HG03565 (cell line): ENCODE results near the gene TWSG1.

Source experiments
- ATAC-seq: cut with Tn5 transposase; IDR thresholded peaks from one replicate; pipeline ENCODE4 v1.9.1; 2021; ENCODE audit warnings: mild to moderate bottlenecking, moderate library complexity; ENCODE audit not compliant: unreplicated experiment

Gene TWSG1

DNA sequence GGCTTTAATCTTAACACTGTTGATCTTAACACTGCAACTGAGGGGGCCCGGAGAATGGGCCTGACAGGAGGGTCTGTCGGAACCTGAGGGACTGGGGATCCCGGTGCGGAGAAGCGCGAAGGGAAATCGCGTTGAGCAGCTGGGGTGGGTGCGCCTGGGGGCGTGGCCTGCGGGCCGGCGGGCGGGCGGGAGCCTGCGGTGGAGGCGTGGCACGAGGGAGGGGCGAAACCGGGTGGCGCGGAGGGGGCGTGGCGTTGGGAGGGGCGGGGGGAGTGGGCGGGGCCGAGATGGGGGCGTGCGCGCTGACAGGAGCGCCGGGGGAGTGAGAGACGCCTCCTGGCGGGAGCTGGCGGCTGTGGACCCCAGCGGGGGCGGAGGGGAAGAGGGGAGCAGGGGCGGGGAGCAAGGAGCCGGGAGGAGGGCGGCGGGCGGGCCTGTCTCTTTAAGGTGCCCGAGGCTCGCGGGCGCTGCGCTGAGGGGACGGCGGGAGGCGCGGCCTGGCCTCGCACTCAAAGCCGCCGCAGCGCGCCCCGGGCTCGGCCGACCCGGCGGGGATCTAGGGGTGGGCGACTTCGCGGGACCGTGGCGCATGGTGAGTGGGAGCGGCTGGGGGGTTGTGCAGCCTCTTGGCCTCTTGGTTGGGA, at the start of gene TWSG1:
Gene TWSG1, plus strand, starts transcription at position 445 of the 644 bp plus-strand sequence. CDS start 2,457 bp downstream, outside the sequence.
- ATAC-seq = peak; percentile 57

DNA sequence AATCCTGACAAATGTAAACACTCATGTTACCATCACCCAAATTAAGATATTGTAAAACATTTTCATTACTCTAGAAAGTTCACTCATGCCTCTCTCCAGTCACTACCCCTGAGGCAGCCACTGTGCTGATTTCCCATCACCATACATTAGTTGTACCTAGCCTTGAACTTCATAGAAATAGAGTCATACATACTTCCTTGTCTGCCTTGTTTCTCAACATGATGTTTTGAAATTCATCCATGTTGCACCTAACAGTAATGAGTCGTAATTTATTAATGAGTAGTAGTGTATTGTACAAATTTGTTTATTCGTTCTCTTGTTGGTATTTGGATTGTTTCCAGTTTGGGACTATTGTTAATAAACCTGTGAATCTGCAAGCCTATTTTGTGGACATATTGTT, 49.0 kb upstream of the TWSG1 start:
- no peak for ATAC-seq

DNA sequence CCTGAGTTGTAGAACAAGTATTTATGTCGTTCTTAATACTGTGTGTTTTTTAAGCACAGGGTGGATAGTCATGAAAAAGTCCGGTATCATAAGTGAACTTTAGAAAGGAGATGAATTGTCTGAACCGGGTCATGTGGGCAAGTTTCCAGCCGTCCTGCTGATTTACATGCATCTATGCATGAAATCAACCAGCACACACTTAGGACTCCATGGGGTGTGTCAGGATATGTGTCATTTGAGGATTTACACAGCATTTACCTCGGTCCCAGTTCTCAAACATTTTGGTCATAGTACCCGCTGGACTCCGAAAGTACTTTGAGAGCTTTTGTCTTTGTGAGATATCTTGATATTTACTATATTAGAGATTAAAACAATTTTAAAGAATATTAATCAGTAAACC, 47.5 kb upstream of the TWSG1 start:
- ATAC-seq = no peak

DNA sequence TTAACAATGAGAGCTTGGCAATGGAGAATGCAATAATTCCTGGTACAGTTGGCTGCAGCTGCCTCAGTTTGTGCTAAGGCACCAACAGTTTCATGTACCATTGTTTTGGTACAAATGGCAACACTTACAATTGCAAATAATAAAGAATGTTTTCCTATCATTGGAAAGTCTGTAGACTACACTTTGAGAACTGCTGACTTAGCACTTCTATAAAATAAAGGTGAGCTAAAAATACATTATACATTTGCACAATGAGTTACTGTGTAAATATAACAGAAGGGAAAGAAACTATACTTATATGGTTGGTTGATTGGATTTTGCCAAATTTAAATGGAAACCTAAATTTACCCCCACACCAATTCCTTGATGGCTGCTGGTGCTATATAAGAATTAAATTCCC, 44.9 kb upstream of the TWSG1 start:
- ATAC-seq = no peak

DNA sequence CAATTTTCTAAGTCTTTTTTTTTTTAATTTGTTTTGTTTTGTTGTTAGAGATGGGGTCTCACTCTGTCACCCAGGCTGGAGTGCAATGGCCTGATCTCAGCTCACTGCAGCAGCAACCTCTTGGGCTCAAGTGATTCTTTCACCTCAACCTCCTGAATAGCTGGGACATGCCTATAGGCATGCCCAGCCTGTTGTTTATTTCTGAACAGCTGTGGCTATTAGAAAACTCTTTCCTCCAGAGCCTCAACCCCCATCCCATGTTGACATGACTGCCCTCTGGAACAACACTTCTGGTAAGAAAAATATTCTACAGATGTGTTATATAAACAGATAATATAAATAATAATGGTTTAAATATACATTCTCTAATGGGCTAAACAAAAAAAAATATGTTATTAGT, 44.4 kb upstream of the TWSG1 start:
- ATAC-seq = no peak

DNA sequence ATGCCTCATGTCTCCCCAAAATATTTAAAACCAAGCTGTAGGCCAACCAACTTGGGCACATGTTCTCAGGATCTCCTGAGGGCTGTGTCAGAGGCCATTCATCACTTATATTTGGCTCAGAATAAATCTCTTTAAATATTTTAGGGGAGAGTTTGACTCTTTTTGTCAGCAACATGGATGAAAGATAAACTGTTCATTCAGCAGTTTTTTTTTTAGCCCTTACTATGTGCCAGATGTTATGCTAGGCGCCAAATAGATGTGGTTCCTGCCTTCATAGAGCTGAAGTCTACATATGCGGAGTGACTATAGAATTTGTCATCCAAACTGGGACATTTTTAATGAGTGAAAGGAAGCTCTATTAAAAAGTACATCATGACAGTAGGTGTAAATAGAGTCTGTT, 42.5 kb upstream of the TWSG1 start:
- no peak for ATAC-seq

DNA sequence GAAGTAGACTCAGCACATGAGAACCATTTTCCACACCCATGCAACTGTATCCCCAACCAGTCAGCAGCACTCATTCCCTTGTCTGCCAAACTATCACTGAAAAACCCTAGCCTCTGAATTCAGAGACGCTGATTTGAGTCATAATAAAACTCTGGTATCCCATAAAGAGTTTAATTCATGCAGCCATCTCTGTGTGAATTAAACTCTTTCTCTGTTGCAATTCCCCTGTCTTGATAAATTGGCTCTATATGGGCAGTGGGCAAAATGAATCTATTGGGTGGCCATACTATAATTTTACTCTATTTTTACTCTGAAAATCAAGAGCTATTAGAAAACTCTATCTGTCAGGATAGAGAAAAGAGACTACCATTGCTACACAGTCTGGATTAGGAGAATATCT, 40.6 kb upstream of the TWSG1 start:
- no peak for ATAC-seq

DNA sequence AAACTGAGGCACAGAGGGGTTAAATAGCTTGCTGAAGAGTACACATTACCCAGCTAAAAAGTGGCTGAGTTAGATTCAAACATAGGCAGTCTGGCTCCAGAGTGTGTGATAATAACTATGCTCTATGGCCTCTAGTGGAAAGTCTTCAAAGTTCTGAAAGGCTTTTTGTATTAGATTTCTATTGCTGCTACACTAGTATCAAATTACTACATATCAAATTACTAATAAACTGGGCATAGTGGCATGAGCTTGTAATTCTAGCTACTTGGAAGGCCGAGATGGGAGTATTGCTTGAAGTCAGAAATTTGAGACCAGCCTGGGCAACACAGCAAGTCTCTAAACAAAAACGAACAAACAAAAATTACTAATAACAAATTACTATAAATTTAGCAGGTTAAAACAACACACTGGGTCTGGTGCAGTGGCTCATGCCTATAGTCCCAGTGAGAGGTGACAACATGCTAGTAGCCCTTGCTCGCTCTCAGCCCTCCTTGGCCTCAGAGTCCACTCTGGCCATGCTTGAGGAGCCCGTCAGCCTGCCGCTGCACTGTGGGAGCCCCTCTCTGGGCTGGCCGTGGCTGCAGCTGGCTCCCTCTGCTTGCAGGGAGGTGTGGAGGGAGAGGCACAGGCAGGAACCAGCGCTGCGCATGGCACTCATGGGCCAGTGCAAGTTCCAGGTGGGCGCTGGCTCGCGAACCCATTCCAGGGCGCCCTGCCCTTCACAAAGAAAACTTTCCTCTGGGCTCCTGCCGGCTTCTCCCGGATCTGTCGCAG, 38.2 kb upstream of the TWSG1 start:
- ATAC-seq = no peak

DNA sequence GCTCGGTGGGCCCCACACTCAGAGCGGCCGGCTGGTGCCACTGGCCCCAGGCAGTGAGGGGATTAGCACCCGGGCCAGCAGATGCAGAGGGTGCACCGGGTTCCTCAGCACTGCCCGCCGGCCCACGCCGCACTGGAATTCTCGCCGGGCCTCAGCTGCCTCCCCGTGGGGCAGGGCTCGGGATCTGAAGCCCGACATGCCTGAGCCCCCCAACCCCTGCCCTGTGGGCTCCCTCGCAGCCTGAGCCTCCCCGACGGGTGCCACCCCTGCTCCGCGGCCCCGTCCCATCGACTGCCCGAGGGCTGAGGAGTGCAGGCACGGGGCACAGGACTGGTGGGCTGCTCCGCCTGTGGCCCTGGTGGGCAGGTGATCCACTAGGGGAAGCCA, 37.6 kb upstream of the TWSG1 start:
- ATAC-seq = no peak

DNA sequence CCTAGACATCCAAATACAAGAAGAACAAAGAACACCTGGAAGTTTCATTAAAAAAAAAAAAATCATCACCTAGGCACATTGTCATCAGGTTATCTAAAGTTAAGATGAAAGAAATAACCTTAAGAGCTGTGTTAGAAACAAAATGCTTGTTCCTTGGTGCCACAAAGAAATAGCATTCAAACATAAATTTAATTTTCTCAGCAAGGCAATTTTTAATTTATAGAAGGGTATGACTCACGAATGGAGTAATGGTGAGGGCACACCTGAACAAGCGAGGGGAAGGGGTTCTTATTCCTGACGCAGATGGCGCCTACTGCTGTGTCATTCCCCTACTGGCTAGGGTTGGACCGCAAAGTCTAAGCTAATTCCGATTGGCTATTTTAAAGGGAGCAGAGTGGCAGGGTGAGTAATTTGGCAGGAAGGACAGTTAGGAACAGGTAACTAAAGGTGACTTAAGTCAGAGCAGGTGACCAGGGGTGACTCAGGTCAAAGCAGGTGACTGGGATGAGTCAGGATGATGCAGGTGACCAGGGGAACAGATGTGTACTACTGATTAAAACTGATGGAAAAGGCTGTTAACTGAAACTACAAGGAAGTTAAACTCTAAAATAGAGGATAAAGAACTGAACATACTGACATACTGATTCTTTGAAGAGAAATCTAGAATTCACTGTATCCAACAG, 30.0 kb upstream of the TWSG1 start:
- no peak for ATAC-seq

DNA sequence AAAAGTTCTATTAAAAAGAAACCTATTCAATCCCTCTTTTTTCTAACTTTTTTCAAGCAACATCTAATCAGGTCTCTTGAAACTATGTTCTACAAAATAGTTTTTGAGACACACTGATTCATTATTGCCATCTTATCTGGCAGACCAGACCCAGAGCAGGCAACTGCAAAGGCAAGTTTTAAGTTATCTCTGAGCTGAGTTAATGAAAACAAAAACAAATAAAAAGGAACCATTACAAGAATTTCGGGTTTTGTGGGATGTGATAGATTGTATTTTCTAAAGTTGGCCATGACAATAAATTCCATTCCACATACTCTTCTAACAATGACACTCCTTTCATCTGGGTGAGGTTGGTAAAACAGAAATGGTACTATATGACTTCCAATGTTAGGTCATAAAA, 15.2 kb upstream of the TWSG1 start:
- no peak for ATAC-seq

DNA sequence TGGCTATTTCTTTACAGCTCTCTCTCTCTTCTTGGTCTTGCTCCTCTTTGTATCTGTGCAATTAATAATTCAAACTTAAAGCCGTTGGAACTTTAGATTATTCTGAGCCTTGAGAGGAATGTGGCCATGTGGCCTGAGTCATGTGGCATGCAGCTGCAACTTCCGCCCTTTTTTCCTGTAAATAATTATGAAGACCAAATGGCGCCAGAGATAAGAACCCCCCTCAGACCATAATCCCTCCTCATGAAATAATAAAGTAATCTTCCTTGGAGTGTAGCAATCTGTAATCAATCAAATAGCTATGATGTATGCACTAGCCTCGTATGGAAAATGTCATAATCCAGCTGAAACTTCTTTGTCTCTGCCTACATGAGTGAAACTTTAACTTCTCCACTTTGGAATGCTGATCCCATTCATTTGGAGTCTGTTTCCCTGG, 13.5 kb upstream of the TWSG1 start:
- ATAC-seq = no peak

DNA sequence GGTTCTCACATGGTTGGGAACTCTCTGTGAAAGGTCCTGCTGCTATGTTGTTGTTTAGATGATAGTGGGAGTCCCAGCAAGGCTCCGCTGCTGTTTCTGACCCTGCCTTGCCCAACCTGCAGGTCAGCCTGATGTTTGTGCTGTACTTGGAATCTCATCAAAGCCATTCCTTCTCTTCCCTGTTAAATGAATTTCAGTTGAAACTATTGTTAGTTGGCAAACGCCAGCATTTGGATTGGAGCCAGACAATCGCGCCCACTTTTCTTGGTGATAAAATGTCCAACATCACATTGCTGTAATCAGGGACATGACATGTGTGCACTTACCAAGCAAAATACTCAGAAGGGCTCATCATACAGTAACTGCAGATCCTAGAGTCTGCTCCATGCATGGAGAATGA, 12.8 kb upstream of the TWSG1 start:
- no peak for ATAC-seq

DNA sequence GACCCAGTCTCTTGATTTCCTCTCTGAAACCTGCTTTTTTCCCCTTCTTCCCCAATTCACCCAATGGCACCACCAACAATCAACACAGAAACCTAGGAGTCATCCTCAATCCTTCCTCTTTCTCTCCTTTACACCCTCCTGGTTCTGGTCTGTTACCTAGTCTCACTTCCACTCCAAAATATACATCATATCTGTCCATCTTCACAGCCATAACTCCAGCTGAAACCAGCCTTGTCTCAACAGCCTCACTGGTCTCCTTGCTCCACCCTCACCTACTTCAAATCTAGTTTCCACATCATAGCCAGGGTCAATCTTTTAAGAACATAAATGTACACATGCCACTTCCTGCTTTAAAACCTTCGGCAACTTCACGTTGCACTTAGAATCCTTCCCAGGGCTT, 11.8 kb upstream of the TWSG1 start:
- no peak for ATAC-seq

DNA sequence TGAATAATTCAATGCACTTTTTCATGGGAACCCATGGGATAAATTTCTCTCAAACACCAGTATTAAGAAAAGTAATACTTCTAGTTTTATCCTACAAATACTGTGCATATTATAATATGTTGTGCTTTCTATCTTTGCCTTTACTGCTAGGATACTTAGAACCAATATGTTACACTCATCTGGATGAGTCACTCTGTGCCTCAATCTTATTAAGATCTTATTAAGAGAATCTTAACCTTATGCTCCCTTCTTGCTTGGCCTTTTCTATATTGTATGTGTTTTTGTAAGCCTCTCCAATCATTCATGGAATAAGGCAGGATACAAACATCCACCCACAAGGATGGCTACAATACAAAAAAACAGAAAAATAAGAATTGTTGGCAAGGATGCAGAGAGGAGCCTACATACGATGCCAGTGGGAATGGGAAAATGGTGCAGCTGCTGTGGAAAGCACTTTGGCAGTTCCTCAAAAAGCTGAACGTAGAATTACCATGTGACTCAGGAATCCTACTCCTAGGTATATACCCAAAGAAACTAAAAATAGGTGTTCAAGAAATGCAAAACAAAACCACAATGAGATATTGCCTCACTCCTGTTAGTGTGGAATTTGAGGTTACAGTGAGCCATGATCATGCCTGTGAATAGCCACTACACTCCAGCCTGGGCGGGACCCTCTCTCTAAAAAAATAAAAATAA, 10.7 kb upstream of the TWSG1 start:
- ATAC-seq = no peak

DNA sequence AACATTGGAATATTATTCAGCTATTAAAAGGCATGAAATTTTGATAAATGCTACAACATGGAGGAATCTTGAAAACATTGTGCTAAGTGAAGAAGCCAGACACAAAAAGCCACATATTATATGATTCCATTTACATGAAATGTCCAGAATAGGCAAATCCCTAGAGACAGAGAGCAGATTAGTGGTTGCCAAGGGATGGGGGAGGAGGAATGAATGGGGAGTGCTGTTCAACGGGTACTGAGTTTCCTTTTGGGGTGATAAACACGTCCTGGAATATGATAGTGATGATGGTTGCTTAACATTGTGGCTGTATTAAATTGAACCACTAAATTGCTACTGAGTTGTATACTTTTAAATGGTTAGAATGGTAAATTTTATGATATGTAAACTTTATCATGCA, 8.9 kb upstream of the TWSG1 start:
- ATAC-seq = no peak

DNA sequence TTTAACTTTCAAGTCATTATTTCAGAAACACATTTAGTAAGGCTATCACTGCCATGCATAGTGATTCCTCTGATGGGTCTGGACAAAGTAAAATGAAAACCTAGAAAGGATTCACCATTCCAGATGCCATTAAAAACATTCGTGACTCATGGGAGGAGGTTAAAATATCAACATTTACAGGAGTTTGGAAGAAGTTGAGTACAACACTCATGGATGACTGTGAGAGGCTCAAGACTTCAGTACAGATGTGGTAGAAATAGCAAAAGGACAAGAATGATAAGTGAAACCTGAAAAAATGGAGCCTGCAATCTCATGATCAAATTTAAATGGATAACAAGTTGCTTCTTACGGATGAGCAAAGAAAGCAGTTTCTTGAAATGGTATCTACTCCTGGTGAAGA, 5.8 kb upstream of the TWSG1 start:
- ATAC-seq = no peak

DNA sequence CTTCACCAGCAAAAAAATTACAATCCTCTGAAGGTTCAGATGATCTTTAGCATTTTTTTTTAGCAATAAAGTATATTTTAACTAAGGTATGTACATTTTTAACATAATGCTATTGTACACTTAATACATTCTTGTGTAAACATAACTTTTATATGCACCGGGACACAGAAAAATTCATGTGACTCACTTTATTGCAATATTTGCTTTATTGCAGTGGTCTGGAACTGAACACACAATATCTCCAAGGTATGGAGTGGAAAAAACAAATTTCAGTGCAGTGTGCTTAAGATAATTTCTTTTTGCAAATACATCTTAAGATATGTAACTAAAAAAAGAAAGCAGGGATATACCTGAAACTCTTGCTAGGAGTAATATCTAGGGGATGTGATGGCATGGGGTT, 5.1 kb upstream of the TWSG1 start:
- ATAC-seq = no peak

DNA sequence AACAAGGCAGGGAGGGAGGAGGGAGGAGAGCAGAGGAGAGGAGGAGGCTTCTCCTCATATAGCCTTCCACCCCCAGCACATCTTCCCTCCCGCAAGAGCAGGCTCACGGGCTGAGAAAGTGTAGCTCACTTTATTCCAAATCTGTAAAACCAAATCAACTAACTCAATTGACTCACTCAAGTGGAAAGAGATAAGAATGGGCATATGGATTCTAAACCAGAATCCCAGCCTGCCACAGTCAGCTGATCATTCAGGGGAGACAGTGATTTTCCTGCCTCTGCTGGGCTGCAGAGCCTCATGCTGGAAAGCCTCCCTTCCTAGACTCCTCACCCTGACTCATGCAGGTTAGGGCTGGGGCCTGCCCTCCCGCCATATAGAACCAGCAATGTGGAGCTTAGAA, 4.2 kb upstream of the TWSG1 start:
- ATAC-seq = no peak

DNA sequence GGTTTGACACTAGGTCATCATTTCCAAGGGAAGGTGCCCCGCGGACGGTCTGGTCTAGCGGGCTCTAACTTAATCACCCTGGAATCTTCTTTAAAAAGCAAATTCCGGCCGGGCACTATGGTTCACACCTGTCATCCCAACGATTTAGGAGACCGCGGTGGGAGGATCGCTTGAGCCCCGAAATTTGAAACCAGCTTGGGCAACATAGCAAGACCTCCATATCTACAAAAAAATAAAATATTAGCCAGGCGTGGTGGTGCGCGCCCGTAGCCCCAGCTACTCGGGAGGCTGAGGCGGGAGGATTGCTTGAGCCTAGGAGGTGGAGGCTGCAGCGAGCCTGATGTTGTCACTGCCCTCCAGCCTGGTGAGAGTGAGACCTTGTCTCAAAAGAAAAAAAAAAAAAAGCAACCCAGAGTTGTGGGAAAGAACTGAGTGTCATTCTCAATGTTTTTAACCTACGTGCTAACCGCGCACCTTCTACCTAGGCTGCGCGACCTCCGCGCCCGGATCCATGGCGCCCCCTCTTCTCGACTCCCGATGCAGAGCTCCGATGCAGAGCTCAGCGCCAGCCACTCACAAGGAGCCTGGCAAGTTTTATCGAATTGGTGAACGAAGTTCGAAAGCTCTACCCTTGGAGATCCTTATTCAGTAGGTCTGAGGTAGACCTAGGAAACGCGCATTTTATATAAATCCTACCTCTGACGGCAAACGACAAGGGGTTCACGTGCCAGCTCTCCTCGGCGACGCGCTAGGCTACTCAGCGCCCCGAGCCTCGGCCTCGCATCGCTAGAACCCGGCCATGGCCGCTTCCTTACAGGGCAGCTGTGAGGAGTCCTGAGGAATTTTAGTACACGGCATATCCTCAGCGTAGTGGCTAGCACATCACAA, 888 bp upstream of the TWSG1 start:
- peak; percentile 26 for ATAC-seq
